Activated B cell treated with CpG ODN at 0.5 μM for 24 hours (primary cell): ENCODE results near the gene ZNF502. TPM values are rescaled to one million over a fixed set of nuclear protein-coding genes. Genes with fewer than 3 reads are reported as not detected.

Experiments used
- ATAC-seq: fragments of 200-7000 bp; cut with Tn5 transposase; one replicate; pipeline ENCODE4 v1.10.0; 2021; ENCODE audit warnings: low read depth, mild to moderate bottlenecking, moderate library complexity
- CTCF ChIA-PET: fragments of 350-600 bp; sonication (Branson Sonifier 250); formaldehyde crosslinking; loops from one replicate; lab custom pipeline; 2021; ENCODE audit warnings: antibody characterized with exemption; lab: Charles Lee
- POLR2A ChIA-PET: fragments of 350-600 bp; sonication (Branson Sonifier 250); formaldehyde crosslinking; loops from one replicate; lab custom pipeline; 2021; ENCODE audit warnings: antibody characterized with exemption; lab: Charles Lee
- DNase-seq: peaks from one replicate; pipeline ENCODE4 v3.0.0; 2022
- H3K27ac Mint-ChIP-seq: one replicate; pipeline ENCODE4 v1.8.0; 2020; ENCODE audit warnings: mixed read lengths
- H3K27me3 Mint-ChIP-seq: one replicate; pipeline ENCODE4 v1.8.0; 2021; ENCODE audit warnings: mixed read lengths
- H3K36me3 Mint-ChIP-seq: one replicate; pipeline ENCODE4 v1.8.0; 2021; ENCODE audit warnings: low read depth, mixed read lengths
- H3K4me1 Mint-ChIP-seq: one replicate; pipeline ENCODE4 v1.8.0; 2021; ENCODE audit warnings: mixed read lengths
- H3K4me3 Mint-ChIP-seq: one replicate; pipeline ENCODE4 v1.8.0; 2020; ENCODE audit warnings: mild to moderate bottlenecking, mixed read lengths
- H3K9me3 Mint-ChIP-seq: one replicate; pipeline ENCODE4 v1.8.0; 2020; ENCODE audit warnings: mixed read lengths
- CTCF ChIP-seq: fragments of 200-600 bp; IDR thresholded peaks from one replicate; pipeline ENCODE4 v1.8.0; 2022; ENCODE audit warnings: antibody characterized with exemption, mild to moderate bottlenecking
- intact Hi-C: fragments of 100-400 bp; cut with micrococcal nuclease; formaldehyde crosslinking; loops from one replicate; pipeline ENCODE4 v1.15.1; 2024
- total RNA-seq: library from RNA; stranded (reverse); gene quantifications from 2 replicates; pipeline ENCODE4 v1.2.3, GENCODE V29; 2022

The ZNF502 gene
- total RNA-seq, 1 donor from 2014 or later: 6.5 TPM

- Mint-ChIP-seq H3K9me3 (peaks cover 22% of the 10 kb centered on the region), H3K4me1 (peaks cover 19% of the 10 kb centered on the region), H3K4me3 (peak overlapping the region; percentile 96), H3K27ac (peak overlapping the region; percentile 76), H3K36me3 (peaks cover 38% of the 10 kb centered on the region), H3K27me3 (peaks cover 23% of the 10 kb centered on the region)
- CTCF ChIA-PET: no interaction called here
- TF ChIP-seq CTCF: no peak
- intact Hi-C loops: loop anchor here (1.0 to 2.0 kb wide), 9 partner anchors 27 to 994 kb away; partner anchors contain the start of genes ABHD5, KIAA1143, KIF15 and TCAIM
- POLR2A ChIA-PET: interaction anchor here (0.6 to 1.3 kb wide), 5 partner anchors 27 to 291 kb away, joined by 3 to 6 read pairs (median 4); partner anchors contain the start of genes EXOSC7, ZDHHC3, ZNF197 and ZNF35
- DNase-seq (peak; percentile 56), ATAC-seq (peak; percentile 92)
Observed at GRCh38 chr3:44685128-44685800, 27.2 kb upstream of the ZNF502 start.

GRCh38 chr3:44687898-44688297 is 24.6 kb upstream of the ZNF502 start:
- CTCF ChIA-PET: no interaction called here
- ATAC-seq: no peak
- POLR2A ChIA-PET: no interaction called here
- Mint-ChIP-seq H3K4me3 (no peak overlapping the region), H3K27me3 (peaks cover 37% of the 10 kb centered on the region), H3K4me1 (peaks cover 19% of the 10 kb centered on the region), H3K36me3 (peaks cover 24% of the 10 kb centered on the region), H3K9me3 (peaks cover 32% of the 10 kb centered on the region), H3K27ac (no peak overlapping the region)
- intact Hi-C loops: no loop called here
- DNase-seq: no peak
- TF ChIP-seq CTCF: no peak

GRCh38 chr3:44721231-44722102 is 9.0 kb downstream of the ZNF502 start:
- DNase-seq: no peak
- ATAC-seq: no peak
- intact Hi-C loops: loop anchor here (10.0 kb wide), 1 partner anchor 167 kb away; the partner anchor contains the start of gene ZKSCAN7
- Mint-ChIP-seq H3K9me3 (peaks cover 52% of the 10 kb centered on the region), H3K27me3 (no peaks in the 10 kb centered on the region), H3K36me3 (peaks cover 70% of the 10 kb centered on the region), H3K4me1 (no peaks in the 10 kb centered on the region), H3K27ac (no peak overlapping the region), H3K4me3 (no peak overlapping the region)
- ChIA-PET POLR2A (no interaction called here), CTCF (no interaction called here)
- no peak for TF ChIP-seq CTCF

- Mint-ChIP-seq H3K27ac (no peak overlapping the region), H3K4me3 (no peak overlapping the region), H3K9me3 (peaks cover 48% of the 10 kb centered on the region), H3K4me1 (no peaks in the 10 kb centered on the region), H3K36me3 (peaks cover 65% of the 10 kb centered on the region), H3K27me3 (no peaks in the 10 kb centered on the region)
- DNase-seq: no peak
- ChIA-PET CTCF (no interaction called here), POLR2A (no interaction called here)
- intact Hi-C loops: loop anchor here (10.0 kb wide), 1 partner anchor 167 kb away; the partner anchor contains the start of gene ZKSCAN7
- no peak for ATAC-seq
- no peak for TF ChIP-seq CTCF
Observed at GRCh38 chr3:44722103-44722401, 9.6 kb downstream of the ZNF502 start.
